GM12801 (cell line): ENCODE measurements around the gene MLPH.

Experiments used
- TF ChIP-seq, protein P1 (sequence below): IDR thresholded peaks from one replicate; pipeline ENCODE4 v1.5.1; 2011; ENCODE audit warnings: control low read depth; ENCODE audit not compliant: insufficient read length; ENCODE audit errors: extremely low read depth

The MLPH gene

DNA sequence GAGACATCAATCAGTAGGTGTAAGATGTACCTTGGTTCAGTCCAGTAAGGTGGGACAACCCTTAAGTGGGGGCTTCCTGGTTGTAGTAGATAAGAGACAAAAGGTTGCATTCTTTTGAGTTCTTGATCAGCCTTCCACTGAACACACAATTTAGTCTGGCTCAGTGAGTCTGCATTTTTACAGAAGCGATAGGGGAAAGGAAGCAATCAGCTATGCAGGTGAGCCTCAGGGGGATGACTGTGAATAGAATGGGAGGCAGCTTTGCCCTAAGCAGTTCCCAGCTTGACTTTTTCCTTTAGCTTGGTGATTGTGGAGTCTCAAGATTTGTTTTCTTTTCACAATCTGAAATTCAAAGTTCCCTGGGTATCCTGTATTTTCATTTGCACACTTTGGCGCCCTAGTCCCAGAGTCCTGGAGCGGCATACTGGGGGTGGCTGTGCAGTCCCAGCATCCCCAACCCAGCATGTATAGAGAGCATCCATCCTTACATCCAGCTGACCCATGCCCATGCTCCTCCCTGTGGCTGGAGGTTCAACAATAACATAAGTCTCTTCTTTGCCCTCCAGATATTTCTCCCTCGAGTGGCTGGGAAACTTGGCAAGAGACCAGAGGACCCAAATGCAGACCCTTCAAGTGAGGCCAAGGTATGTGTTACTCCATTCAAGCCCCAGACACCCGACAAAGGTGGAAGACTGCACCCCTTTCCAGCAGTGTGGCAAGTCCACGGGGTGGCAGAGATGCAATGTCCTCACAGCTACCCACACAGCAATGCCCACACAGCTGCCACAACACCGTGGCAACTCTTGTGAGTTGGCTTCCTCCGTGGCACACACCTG lies 59.2 kb downstream of the MLPH start:
- TF ChIP-seq, protein P1, sequence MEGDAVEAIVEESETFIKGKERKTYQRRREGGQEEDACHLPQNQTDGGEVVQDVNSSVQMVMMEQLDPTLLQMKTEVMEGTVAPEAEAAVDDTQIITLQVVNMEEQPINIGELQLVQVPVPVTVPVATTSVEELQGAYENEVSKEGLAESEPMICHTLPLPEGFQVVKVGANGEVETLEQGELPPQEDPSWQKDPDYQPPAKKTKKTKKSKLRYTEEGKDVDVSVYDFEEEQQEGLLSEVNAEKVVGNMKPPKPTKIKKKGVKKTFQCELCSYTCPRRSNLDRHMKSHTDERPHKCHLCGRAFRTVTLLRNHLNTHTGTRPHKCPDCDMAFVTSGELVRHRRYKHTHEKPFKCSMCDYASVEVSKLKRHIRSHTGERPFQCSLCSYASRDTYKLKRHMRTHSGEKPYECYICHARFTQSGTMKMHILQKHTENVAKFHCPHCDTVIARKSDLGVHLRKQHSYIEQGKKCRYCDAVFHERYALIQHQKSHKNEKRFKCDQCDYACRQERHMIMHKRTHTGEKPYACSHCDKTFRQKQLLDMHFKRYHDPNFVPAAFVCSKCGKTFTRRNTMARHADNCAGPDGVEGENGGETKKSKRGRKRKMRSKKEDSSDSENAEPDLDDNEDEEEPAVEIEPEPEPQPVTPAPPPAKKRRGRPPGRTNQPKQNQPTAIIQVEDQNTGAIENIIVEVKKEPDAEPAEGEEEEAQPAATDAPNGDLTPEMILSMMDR, result no peak

DNA sequence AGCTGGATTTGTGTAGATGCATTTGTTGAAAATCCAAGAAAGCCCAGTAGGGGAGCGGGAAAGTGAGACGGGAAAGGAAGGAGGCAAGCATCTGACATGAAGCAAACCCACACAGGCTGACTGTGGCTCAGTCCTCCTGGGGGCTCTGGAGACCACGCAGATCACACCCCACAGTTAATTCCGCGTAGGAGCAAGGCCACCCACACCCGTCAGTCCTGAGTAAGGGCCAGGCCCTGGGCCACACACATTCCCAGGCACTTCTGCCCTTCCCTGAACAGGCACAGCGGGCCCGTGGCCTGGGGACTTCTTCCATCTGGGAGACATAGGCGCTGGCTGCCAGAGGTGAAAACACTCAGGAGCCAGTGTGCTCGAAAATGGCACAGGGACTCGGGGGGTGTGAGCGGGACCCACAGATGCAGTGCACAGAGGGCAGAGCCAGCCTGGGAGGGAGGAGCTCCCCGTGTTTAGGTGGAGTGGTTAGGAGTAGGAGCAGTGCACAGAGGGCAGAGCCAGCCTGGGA lies 59.9 kb downstream of the MLPH start:
- TF ChIP-seq, protein P1, result no peak

DNA sequence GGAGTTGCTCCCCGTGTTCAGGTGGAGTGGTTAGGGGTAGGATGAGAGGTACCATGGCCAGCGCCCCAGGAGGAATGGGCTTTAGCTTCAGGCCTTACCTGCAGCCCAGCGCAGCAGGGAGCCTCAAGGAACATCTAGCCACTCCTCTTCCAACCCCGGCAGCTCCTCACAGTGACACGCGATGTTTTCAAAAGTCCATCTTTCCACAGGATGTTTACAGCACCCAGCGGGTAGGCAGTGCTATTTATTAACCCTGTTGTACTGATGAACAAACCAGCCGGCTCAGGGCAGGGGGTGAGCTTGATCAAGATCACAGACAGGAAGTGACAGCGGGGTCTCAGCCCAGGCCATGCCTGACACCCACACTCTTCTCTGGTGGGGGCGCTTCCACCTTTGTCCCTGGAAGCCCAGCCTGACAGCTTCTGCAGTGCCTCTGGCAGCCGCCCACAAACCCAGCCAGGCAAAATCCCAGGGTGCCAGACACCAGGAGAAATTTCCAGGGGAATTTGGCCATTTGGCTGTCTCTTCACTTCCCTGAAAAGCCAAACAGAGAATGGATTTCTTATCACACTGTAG lies 60.9 kb downstream of the MLPH start:
- TF ChIP-seq, protein P1, result no peak

DNA sequence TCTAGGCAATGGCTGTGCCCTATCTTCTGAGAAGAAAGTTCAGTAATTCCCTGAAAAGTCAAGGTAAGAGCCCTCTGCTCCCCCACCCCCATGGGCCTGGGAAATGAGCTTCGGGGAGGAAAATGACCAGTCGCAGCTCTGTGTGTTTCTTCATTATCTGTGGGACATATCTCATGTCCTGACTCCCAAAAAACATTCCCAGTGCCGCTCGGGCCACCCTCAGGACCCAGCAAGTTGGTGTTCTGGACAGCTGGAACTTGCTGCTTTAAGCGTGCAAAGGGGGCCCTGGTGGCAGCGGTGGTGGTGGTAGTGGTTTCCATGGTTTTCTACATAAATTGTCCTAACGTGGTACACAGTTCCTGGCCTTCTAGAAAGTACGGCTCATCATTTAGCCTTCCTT lies 62.2 kb downstream of the MLPH start:
- TF ChIP-seq, protein P1, result no peak

DNA sequence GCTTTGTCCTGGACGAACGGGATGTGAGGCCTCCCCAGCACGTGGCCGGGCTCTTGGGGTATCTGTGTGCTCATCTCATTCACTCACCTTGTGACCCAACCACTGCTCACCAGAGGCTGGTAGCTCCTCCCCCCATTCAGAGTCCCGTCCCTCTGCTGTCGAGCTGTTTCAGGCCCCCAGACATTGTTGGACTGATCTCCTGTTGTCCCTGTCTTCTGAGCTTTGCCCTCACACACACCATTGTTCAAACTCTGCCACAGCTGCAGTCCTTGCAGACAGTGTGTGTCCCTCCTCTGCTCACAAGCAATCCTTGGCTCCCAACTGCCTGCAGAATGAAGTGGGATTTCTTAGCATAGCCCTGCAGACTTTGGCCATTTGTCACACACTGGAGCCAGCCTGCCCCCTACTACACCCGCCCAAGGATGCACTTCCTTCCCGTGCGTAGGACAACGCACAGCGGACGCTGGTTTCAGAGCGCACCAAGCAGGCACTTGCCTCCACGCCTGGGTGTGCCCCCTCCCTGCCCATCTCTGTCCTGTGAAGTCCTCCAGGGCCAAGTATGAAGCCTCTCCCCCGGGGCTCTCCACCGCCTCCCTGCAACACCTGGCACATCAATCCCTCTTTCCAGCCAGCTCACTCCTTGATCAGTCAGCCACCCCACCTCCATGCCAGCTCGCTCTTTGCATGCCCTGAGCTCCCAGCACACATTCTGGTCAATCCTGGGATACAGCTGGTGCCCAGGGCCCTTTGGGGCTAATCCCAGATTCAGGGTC lies 62.8 kb downstream of the MLPH start:
- TF ChIP-seq, protein P1, result no peak

DNA sequence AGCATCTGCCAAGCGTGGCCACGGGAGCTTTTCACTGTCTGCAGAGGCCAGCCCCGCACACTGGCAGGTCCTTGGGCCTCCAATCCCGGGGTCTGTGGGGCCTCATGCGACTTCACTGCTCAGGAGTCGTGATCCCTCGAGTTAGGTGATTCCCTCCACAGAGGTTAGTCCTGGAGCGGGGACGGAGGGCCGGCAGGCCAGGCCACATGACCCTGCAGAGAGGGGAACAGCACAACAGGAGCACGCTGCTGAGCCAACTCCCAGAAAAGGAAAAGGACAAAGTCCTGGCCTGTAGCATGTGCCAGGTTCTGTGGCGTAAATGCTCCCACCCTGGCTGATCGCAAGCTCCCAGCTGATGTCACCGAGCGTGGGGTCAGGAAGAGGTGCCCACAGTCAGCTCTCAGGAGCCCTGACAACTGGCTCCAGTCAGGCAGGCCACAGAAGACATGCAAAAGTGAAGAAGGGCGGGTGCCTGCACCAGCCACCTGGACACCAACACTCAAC lies 64.1 kb downstream of the MLPH start:
- TF ChIP-seq, protein P1, result no peak

DNA sequence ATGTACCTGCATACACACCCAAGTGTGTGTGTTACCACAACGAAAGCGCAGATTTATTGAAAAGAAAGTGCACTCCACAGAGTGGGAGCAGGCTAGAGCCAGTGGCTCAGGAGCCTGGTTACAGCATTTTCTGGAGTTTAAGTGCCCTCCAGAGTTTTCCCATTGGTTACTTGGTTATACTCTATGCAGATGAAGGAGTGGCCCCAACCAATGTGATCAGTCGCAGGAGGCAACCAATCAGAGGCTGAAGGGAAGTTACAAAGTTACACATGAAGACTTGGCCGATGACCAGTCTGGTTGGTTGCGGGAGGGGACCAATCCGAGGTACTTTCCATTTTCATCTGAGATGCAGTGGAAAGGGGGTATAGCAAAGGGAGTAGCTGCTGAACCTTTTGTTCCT lies 65.9 kb downstream of the MLPH start:
- TF ChIP-seq, protein P1, result no peak
